Measurements from ENCODE around the gene KIF14. TPM values are rescaled to one million over a fixed set of nuclear protein-coding genes. Genes with fewer than 3 reads are reported as not detected.

Gene KIF14
- total RNA-seq, 1 experiment from 2014 or later = 25.5 TPM

GRCh38 chr1:200590001-200590400, 30.6 kb downstream of the KIF14 start:
- intact Hi-C loops (cut with micrococcal nuclease) = no loop called here
- Mint-ChIP-seq H3K27me3 (ENCODE audit: insufficient read depth, unreplicated experiment) (no peaks in the 10 kb centered on the region), H3K27ac (ENCODE audit: low read depth, unreplicated experiment) (no peak overlapping the region), H3K4me1 (ENCODE audit: insufficient read depth, unreplicated experiment) (no peaks in the 10 kb centered on the region), H3K36me3 (ENCODE audit: insufficient read depth, unreplicated experiment) (peaks cover 24% of the 10 kb centered on the region), H3K9me3 (ENCODE audit: unreplicated experiment) (no peaks in the 10 kb centered on the region), H3K4me3 (ENCODE audit: unreplicated experiment) (no peak overlapping the region)
- no TSS peak for BruUV-seq (replicated peaks)
- TF ChIP-seq, protein P1, sequence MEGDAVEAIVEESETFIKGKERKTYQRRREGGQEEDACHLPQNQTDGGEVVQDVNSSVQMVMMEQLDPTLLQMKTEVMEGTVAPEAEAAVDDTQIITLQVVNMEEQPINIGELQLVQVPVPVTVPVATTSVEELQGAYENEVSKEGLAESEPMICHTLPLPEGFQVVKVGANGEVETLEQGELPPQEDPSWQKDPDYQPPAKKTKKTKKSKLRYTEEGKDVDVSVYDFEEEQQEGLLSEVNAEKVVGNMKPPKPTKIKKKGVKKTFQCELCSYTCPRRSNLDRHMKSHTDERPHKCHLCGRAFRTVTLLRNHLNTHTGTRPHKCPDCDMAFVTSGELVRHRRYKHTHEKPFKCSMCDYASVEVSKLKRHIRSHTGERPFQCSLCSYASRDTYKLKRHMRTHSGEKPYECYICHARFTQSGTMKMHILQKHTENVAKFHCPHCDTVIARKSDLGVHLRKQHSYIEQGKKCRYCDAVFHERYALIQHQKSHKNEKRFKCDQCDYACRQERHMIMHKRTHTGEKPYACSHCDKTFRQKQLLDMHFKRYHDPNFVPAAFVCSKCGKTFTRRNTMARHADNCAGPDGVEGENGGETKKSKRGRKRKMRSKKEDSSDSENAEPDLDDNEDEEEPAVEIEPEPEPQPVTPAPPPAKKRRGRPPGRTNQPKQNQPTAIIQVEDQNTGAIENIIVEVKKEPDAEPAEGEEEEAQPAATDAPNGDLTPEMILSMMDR (IDR thresholded peaks at IDR 0.05; ENCODE audit: unreplicated experiment) = no peak
- DNase-seq (ENCODE audit: unreplicated experiment) = no peak
- POLR2A ChIA-PET = interaction anchor here (0.6 to 1.4 kb wide), 3 partner anchors 9 to 35 kb away, joined by 3 to 5 read pairs (median 5); no protein-coding TSS in a partner anchor
- CTCF ChIA-PET = interaction anchor here (0.7 to 3.9 kb wide), 3 partner anchors 10 to 1790 kb away, joined by 3 to 19 read pairs (median 4); no protein-coding TSS in a partner anchor

DNA sequence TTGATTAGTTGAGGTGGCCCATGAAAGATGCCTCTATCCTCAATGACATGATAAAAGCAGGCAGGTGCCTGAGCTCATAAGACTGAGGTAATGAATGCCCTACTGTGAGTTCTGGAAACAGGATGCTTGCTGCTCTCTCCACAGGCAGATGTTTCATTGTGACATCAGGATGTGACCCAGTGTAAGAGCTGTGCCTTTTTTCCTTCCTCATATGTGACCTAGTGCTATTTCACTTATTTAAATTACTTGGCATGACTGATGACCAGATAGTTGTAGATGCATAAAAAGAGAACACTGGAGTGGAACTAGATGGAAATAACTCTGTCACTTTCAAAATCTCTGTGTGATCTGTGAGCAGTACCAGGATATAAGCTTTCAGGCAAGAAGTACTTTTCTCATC, 31.9 kb downstream of the KIF14 start:
- intact Hi-C loops (cut with micrococcal nuclease) = no loop called here
- ChIA-PET CTCF (interaction anchor here (0.5 to 3.9 kb wide), 3 partner anchors 9 to 33 kb away, joined by 3 to 19 read pairs (median 3); no protein-coding TSS in a partner anchor), POLR2A (interaction anchor here (0.7 to 1.6 kb wide), 5 partner anchors 9 to 120 kb away, joined by 3 to 9 read pairs (median 3); no protein-coding TSS in a partner anchor)
- Mint-ChIP-seq H3K27ac (ENCODE audit: low read depth, unreplicated experiment) (no peak overlapping the region), H3K27me3 (ENCODE audit: insufficient read depth, unreplicated experiment) (no peaks in the 10 kb centered on the region), H3K9me3 (ENCODE audit: unreplicated experiment) (no peaks in the 10 kb centered on the region), H3K36me3 (ENCODE audit: insufficient read depth, unreplicated experiment) (peaks cover 28% of the 10 kb centered on the region), H3K4me1 (ENCODE audit: insufficient read depth, unreplicated experiment) (no peaks in the 10 kb centered on the region), H3K4me3 (ENCODE audit: unreplicated experiment) (no peak overlapping the region)
- no peak for DNase-seq (ENCODE audit: unreplicated experiment)
- no TSS peak for BruUV-seq (replicated peaks)
- TF ChIP-seq, protein P1 (IDR thresholded peaks at IDR 0.05; ENCODE audit: unreplicated experiment) = no peak

GRCh38 chr1:200564319-200564718, 56.2 kb downstream of the KIF14 start:
- POLR2A ChIA-PET = no interaction called here
- Mint-ChIP-seq H3K27me3 (ENCODE audit: insufficient read depth, unreplicated experiment) (no peaks in the 10 kb centered on the region), H3K36me3 (ENCODE audit: insufficient read depth, unreplicated experiment) (peaks cover 30% of the 10 kb centered on the region), H3K27ac (ENCODE audit: low read depth, unreplicated experiment) (no peak overlapping the region), H3K4me1 (ENCODE audit: insufficient read depth, unreplicated experiment) (peaks cover 6% of the 10 kb centered on the region), H3K4me3 (ENCODE audit: unreplicated experiment) (no peak overlapping the region), H3K9me3 (ENCODE audit: unreplicated experiment) (no peaks in the 10 kb centered on the region)
- no peak for DNase-seq (ENCODE audit: unreplicated experiment)
- CTCF ChIA-PET = interaction anchor here (0.6 to 3.9 kb wide), 9 partner anchors 9 to 551 kb away, joined by 3 to 17 read pairs (median 4); no protein-coding TSS in a partner anchor
- TF ChIP-seq, protein P1 (IDR thresholded peaks at IDR 0.05; ENCODE audit: unreplicated experiment) = no peak
- intact Hi-C loops (cut with micrococcal nuclease) = no loop called here
- no TSS peak for BruUV-seq (replicated peaks)

- H3K36me3 Mint-ChIP-seq (ENCODE audit: insufficient read depth, unreplicated experiment) = peaks cover 36% of the 10 kb centered on the region
- ChIA-PET POLR2A (interaction anchor here (1.2 kb wide), 1 partner anchor 27 kb away, joined by 3 read pairs; no protein-coding TSS in a partner anchor), CTCF (interaction anchor here (0.5 to 6.2 kb wide), 9 partner anchors 9 to 1595 kb away, joined by 3 to 61 read pairs (median 4); no protein-coding TSS in a partner anchor)
- DNase-seq (ENCODE audit: unreplicated experiment) = no peak
- TF ChIP-seq, protein P1 (IDR thresholded peaks at IDR 0.05; ENCODE audit: unreplicated experiment) = no peak
- no peak overlapping the region for H3K27ac Mint-ChIP-seq (ENCODE audit: low read depth, unreplicated experiment)
- BruUV-seq (replicated peaks) = no TSS peak
- H3K9me3 Mint-ChIP-seq (ENCODE audit: unreplicated experiment) = no peaks in the 10 kb centered on the region
- H3K4me3 Mint-ChIP-seq (ENCODE audit: unreplicated experiment) = no peak overlapping the region
- H3K4me1 Mint-ChIP-seq (ENCODE audit: insufficient read depth, unreplicated experiment) = peaks cover 6% of the 10 kb centered on the region
- H3K27me3 Mint-ChIP-seq (ENCODE audit: insufficient read depth, unreplicated experiment) = no peaks in the 10 kb centered on the region
- intact Hi-C loops (cut with micrococcal nuclease) = no loop called here
Observed at GRCh38 chr1:200561856-200562214, 58.7 kb downstream of the KIF14 start.
